Spleen (tissue), 11 donors: ENCODE measurements around the gene FAM107B. TPM values are rescaled to one million over a fixed set of nuclear protein-coding genes. Genes with fewer than 3 reads are reported as not detected.

Source experiments
- DNase-seq: peaks from one replicate; pipeline ENCODE4 v3.0.0-alpha.2; 2020
- H3K27ac ChIP-seq, 8 donors: fragments of 200-600 bp; sonication (generic) in 7 of 8; 1 replicate in 4 of 8; 2 replicates in 4 of 8; pipeline versions ENCODE4 v1.5.0 to v1.8.0; 2016 to 2021; ENCODE audit warnings: inconsistent platforms in 4 of 8, mild to moderate bottlenecking in 4 of 8, moderate library complexity in 1 of 8
- H3K27me3 ChIP-seq, 7 donors: fragments of 200-600 bp; sonication (generic) in 6 of 7; replicated peaks in 1 of 7; 1 replicate in 4 of 7; 2 replicates in 3 of 7; pipeline versions ENCODE4 v1.5.0 to v1.8.0; 2016 to 2021; ENCODE audit warnings: inconsistent platforms in 3 of 7, mild to moderate bottlenecking in 1 of 7
- H3K36me3 ChIP-seq, 6 donors: fragments of 200-600 bp; sonication (generic) in 5 of 6; 1 replicate in 4 of 6; 2 replicates in 2 of 6; pipeline versions ENCODE4 v1.5.0 to v1.8.0; 2016 to 2021; ENCODE audit warnings: inconsistent platforms in 2 of 6
- H3K4me1 ChIP-seq, 6 donors: fragments of 200-600 bp; sonication (generic) in 5 of 6; 1 replicate in 3 of 6; 2 replicates in 3 of 6; pipeline versions ENCODE4 v1.5.0 to v1.8.0; 2016 to 2021; ENCODE audit warnings: inconsistent platforms in 3 of 6
- H3K4me3 ChIP-seq, 8 donors: fragments of 200-600 bp; sonication (generic) in 7 of 8; 1 replicate in 4 of 8; 2 replicates in 4 of 8; pipeline versions ENCODE4 v1.5.0 to v1.8.0; 2016 to 2021; ENCODE audit warnings: inconsistent platforms in 4 of 8, mild to moderate bottlenecking in 4 of 8, moderate library complexity in 2 of 8
- H3K9me3 ChIP-seq, 8 donors: fragments of 200-600 bp; sonication (generic) in 7 of 8; 1 replicate in 4 of 8; 2 replicates in 4 of 8; pipeline versions ENCODE4 v1.5.0 to v1.8.0; 2016 to 2021; ENCODE audit warnings: inconsistent platforms in 4 of 8
- CTCF ChIP-seq, 11 experiments: fragments of 200-600 bp in 7 of 11; fragments of 450-650 bp in 4 of 11; sonication (generic) in 4 of 11; IDR thresholded peaks in 8 of 11; conservative IDR thresholded peaks in 3 of 11; 1 replicate in 7 of 11; 2 replicates in 4 of 11; pipeline versions ENCODE4 v1.4.0 to v1.8.0; 2016 to 2021; ENCODE audit warnings: antibody characterized with exemption in 11 of 11, inconsistent platforms in 4 of 11, mild to moderate bottlenecking in 1 of 11
- POLR2A ChIP-seq, 3 donors: fragments of 450-650 bp; IDR thresholded peaks; one replicate each; pipeline ENCODE4 v1.5.1; 2017; ENCODE audit warnings: antibody characterized with exemption in 3 of 3, mild to moderate bottlenecking in 1 of 3
- POLR2AphosphoS5 ChIP-seq, 3 donors: sonication (generic); formaldehyde crosslinking; IDR thresholded peaks; one replicate each; pipeline ENCODE4 v1.5.1; 2017; ENCODE audit warnings: antibody characterized with exemption in 3 of 3
- WGBS, 5 donors: extraction: QIAGEN DNeasy Blood & Tissue Kit in 3 of 5; methylation state at CpG; one replicate each; pipeline versions ENCODE4 v1.1.5 to v1.1.7; 2013 to 2018; 5-methylcytosine and 5-hydroxymethylcytosine counted together
- intact Hi-C: fragments of 100-400 bp; cut with DNase I; formaldehyde crosslinking; loops from one replicate; pipeline ENCODE4 v1.15.0; 2023; ENCODE audit warnings: low total_unique reads
- polyA plus RNA-seq, 3 donors: library from polyadenylated mRNA; stranded (reverse); fragments of 200-250 nt; gene quantifications; one replicate each; pipeline ENCODE4 v1.2.1, GENCODE V29; 2013
- total RNA-seq, 7 donors: library from RNA; depleted of rRNA in 3 of 7; stranded (reverse); fragments of >200 nt in 3 of 7; fragmentation: NEBNext Ultra II Directional in 4 of 7; extraction: Animal tissue kit (Norgen Biotek cat#: 25700) in 4 of 7; gene quantifications; one replicate each; pipeline versions ENCODE4 v1.1.0 to v1.2.1, GENCODE V29; 2016 to 2021
- donor health status: healthy with polysubstance abuse.
- donor health status: DM: no; HTN: no; CAD: no; lungs with moderate emphysema.
- donor health status: DM: no; HTN: no; CAD: no.
- donor health status: Bipolar disorder and iron deficiency.
- donor health status: healthy.
- donor health status: DM: no; HTN: no; CAD: no.
- donor health status: DM: yes; HTN: yes; CAD: no.

Gene FAM107B
- total and polyA plus RNA-seq, 10 donors = 40.1 to 115 (median 75.5) TPM

DNA sequence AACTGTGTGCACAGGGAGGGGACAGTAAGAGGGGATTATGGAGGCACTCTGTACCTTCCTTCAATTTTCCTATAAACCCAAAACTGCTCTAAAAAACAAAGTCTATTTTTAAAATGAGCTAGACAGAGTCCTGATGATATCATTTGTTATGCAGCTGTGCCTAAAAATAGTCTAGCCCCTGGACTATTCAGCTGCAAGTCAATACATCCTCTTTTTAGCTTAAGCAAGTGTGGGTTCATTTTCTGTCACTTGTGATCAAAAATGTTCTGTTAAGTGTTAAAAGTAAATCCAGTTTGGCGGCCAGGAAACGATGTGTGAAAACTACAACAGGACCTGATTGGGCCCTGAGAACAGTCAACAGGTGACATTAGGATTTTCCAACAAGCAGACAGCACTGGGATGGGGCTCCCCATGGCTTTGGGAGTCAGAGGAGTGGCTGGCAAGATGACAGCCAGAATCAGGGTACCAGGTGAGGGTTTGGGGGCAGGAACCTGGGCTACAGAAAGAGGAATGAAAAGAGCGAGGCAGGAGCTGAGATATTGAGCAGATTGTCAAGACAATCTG, 33.9 kb downstream of the FAM107B start:
- 34 to 53% (median 46%) methylated on average over 3 of the region's 3 CpGs for WGBS, 5 donors
- Histone ChIP-seq H3K9me3 (no peaks in the 10 kb centered on the region), H3K27me3 (no peaks in the 10 kb centered on the region), H3K4me3 (no peak overlapping the region), H3K36me3 (no peaks in the 10 kb centered on the region), H3K4me1 (peaks cover 12 to 76% (median 34%) of the 10 kb centered on the region in 6 donors), H3K27ac (peak overlapping the region; percentile 37 to 88 (median 80))
- no peak for DNase-seq
- no peak for TF ChIP-seq POLR2AphosphoS5 (IDR thresholded peaks at IDR 0.05)
- no peak for TF ChIP-seq POLR2A (IDR thresholded peaks at IDR 0.05)
- TF ChIP-seq CTCF (IDR thresholded peaks at IDR 0.05 in 8 of 11, conservative IDR thresholded peaks at IDR 0.05 in 3 of 11) = no peak
- intact Hi-C loops = no loop called here

- H3K4me1 ChIP-seq = peaks cover 12 to 66% (median 32%) of the 10 kb centered on the region in 6 donors
- H3K27me3 ChIP-seq = no peaks in the 10 kb centered on the region
- no peak overlapping the region for H3K4me3 ChIP-seq
- peak overlapping the region in 2 of 8 donors; percentile 72 to 77 for H3K27ac ChIP-seq
- DNase-seq = no peak
- intact Hi-C loops = no loop called here
- no peaks in the 10 kb centered on the region for H3K36me3 ChIP-seq
- TF ChIP-seq POLR2A (IDR thresholded peaks at IDR 0.05) = no peak
- TF ChIP-seq CTCF (IDR thresholded peaks at IDR 0.05 in 8 of 11, conservative IDR thresholded peaks at IDR 0.05 in 3 of 11) = no peak
- TF ChIP-seq POLR2AphosphoS5 (IDR thresholded peaks at IDR 0.05) = no peak
- H3K9me3 ChIP-seq = no peaks in the 10 kb centered on the region
- 83 to 93% (median 89%) methylated on average over 11 of the region's 11 CpGs for WGBS, 5 donors
Measured at GRCh38 chr10:14737808-14738545, 36.7 kb downstream of the FAM107B start.

DNA sequence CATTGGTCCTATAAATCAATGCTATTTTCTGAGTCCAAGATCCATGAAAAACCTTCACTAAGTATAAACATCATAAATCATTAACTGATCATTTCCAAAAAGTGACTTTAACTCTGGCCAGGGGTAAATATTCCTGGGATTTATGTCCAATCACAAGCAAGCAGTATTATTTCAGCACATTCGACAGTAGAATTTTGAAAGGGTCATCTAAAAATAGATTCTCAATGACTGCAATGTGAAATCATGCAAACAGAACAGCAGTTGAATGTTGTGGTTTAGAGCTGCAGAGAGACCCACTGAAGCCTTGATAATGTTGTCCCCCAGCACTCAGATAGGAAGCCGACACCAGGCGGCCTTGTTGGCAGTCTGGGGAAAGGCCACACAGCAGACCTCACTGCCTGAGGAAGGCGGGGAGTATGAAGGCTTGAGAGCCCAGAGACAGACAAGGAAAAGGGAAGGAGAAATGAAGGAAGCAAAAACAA, 38.1 kb downstream of the FAM107B start:
- Histone ChIP-seq H3K27me3 (no peaks in the 10 kb centered on the region), H3K4me3 (no peak overlapping the region), H3K36me3 (no peaks in the 10 kb centered on the region), H3K9me3 (no peaks in the 10 kb centered on the region), H3K4me1 (peaks cover 9 to 53% (median 24%) of the 10 kb centered on the region in 6 donors), H3K27ac (peak overlapping the region in 7 of 8 donors; percentile 36 to 77 (median 61))
- 20 to 35% (median 22%) methylated on average over 4 of the region's 4 CpGs for WGBS, 5 donors
- DNase-seq = peak; percentile 84
- peak in 1 of 3 donors; percentile 30 for TF ChIP-seq POLR2A (IDR thresholded peaks at IDR 0.05)
- peak in 3 of 11 experiments; percentile 9 to 25 (median 12) for TF ChIP-seq CTCF (IDR thresholded peaks at IDR 0.05 in 8 of 11, conservative IDR thresholded peaks at IDR 0.05 in 3 of 11)
- TF ChIP-seq POLR2AphosphoS5 (IDR thresholded peaks at IDR 0.05) = peak in 2 of 3 donors; percentile 29 to 51
- intact Hi-C loops = no loop called here

DNA sequence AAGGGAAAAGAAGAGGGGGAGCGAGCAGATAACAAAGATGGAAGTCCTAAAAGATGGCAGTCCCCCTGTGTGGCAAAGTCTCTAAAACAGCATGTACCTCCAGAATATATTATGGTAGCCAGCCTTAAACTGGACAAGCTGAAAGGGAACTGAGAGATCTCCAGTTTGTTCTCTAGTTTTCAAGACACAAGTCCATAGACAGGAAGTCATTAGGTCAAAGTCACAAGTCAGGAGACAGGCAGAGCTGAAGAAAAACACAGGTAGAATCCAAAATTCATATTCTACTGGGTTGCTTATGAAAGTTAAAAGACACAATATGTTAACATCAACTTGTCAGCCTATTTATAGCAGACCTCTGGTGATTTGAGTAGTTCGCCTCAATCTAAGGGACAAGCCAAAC, 38.7 kb downstream of the FAM107B start:
- H3K27me3 ChIP-seq = no peaks in the 10 kb centered on the region
- H3K36me3 ChIP-seq = no peaks in the 10 kb centered on the region
- H3K4me3 ChIP-seq = no peak overlapping the region
- DNase-seq = no peak
- WGBS, 5 donors = 85 to 94% (median 92%) methylated on average over 2 of the region's 2 CpGs
- peak overlapping the region in 7 of 8 donors; percentile 36 to 77 (median 61) for H3K27ac ChIP-seq
- intact Hi-C loops = no loop called here
- TF ChIP-seq POLR2AphosphoS5 (IDR thresholded peaks at IDR 0.05) (no peak), POLR2A (IDR thresholded peaks at IDR 0.05) (no peak)
- H3K9me3 ChIP-seq = no peaks in the 10 kb centered on the region
- H3K4me1 ChIP-seq = peaks cover 9 to 47% (median 20%) of the 10 kb centered on the region in 6 donors
